HG02852 (cell line): ENCODE measurements around the gene NFATC1.

Source experiments
- ATAC-seq: cut with Tn5 transposase; IDR thresholded peaks from one replicate; pipeline ENCODE4 v1.9.1; 2021; ENCODE audit warnings: mild to moderate bottlenecking, moderate library complexity; ENCODE audit not compliant: unreplicated experiment

NFATC1 gene

GRCh38 chr18:79403723-79404566, 8.2 kb downstream of the NFATC1 start:
- ATAC-seq: no peak

GRCh38 chr18:79404567-79404910, 8.8 kb downstream of the NFATC1 start:
- ATAC-seq: no peak

GRCh38 chr18:79405019-79405780, 9.5 kb downstream of the NFATC1 start:
- no peak for ATAC-seq

GRCh38 chr18:79405781-79406575, 10.2 kb downstream of the NFATC1 start:
- ATAC-seq: peak; percentile 81

- no peak for ATAC-seq
These were observed 11.0 kb downstream of the NFATC1 start for GRCh38 chr18:79406708-79407107.

GRCh38 chr18:79409313-79409712, 13.6 kb downstream of the NFATC1 start:
- no peak for ATAC-seq

- no peak for ATAC-seq
These were observed 14.5 kb downstream of the NFATC1 start for GRCh38 chr18:79410171-79410641.

GRCh38 chr18:79410731-79411613, 15.2 kb downstream of the NFATC1 start:
- no peak for ATAC-seq

- no peak for ATAC-seq
These were observed 16.1 kb downstream of the NFATC1 start for GRCh38 chr18:79411614-79412526.

GRCh38 chr18:79413025-79413424, 17.3 kb downstream of the NFATC1 start:
- no peak for ATAC-seq

GRCh38 chr18:79413426-79413825, 17.7 kb downstream of the NFATC1 start:
- no peak for ATAC-seq

GRCh38 chr18:79413901-79414300, 18.2 kb downstream of the NFATC1 start:
- no peak for ATAC-seq

- ATAC-seq: no peak
These were observed 20.4 kb downstream of the NFATC1 start for GRCh38 chr18:79416022-79416676.

- no peak for ATAC-seq
These were observed 20.9 kb downstream of the NFATC1 start for GRCh38 chr18:79416677-79417052.

- no peak for ATAC-seq
These were observed 22.5 kb downstream of the NFATC1 start for GRCh38 chr18:79418236-79418635.

GRCh38 chr18:79418642-79419041, 22.9 kb downstream of the NFATC1 start:
- ATAC-seq: no peak

GRCh38 chr18:79420033-79420745, 24.5 kb downstream of the NFATC1 start:
- no peak for ATAC-seq

- ATAC-seq: no peak
These were observed 25.6 kb downstream of the NFATC1 start for GRCh38 chr18:79421275-79421857.
